Superior temporal gyrus (tissue), 1 donor: ENCODE data around the gene SERHL2.
"Not testable (repeated sequence)": the region's sequence is repeated elsewhere in the genome, so short reads cannot be mapped to it uniquely, and the experiment has no call there.

Experiments
- DNase-seq: peaks from one replicate; pipeline ENCODE4 v3.0.0-alpha.2; 2016; ENCODE audit errors: extremely low spot score

Gene SERHL2

DNA sequence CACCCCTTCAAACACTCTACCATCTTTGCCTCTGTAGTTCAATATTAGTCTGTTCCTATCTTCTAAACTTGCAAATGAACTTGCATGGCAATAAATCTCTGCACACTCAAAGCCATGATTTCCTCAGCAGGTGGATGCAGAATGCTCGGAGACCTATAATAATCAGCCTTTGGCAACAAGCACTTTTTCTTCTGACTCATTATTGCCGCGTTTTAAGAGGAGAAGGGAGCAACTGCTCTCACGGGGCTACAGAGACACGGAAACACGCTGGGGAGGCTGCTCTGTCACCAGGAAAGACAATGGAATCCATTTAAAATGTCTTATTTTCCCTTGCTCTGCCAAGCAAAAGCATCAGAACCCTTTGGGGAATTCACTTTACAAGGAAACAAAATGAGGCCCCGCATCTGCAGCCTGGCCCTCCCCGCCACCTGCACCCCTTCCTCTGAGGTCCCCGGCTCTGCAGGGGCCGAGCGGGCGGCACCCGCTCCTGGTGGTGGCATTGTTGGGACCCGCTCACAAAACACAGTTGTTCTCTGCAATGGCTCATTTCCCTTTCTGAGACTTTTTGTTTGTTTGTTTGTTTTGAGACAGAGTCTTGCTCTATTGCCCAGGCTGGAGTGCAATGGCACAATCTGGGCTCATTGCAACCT, 18.5 kb upstream of the SERHL2 start:
- DNase-seq = not testable (repeated sequence)

DNA sequence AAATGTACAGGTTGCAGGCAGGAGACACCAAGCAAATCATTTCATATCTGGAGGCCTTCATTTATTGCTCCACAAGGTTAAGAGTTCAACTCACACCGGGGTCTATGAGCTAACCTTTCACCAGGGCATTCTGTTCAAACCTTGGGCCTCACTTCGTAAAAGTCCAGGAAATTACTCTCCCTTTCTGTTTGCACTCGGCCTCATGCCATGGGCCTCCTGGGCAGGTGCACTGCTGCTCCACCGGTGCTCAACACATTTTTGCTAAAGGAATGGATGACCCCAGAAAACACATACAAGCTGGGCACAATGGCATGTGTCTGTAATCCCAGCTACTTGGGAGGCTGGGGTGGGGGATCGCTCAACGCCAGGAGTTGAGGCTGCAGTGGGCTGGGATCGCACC, 17.6 kb upstream of the SERHL2 start:
- no peak for DNase-seq

DNA sequence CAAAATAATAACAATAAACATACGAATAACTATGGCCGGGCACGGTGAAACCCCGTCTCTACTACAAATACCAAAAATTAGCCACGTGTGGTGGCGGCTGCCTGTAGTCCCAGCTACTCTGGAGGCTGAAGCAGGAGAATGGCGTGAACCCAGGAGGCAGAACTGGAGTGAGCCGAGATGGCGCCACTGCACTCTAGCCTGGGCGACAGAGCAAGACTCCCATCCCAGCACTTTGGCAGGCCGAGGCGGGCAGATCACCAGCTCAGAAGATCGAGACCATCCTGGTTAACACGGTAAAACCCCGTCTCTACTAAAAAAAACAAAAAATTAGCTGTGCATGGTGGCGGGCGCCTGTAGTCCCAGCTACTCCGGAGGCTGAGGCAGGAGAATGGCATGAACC, 17.1 kb upstream of the SERHL2 start:
- DNase-seq = not testable (repeated sequence)

DNA sequence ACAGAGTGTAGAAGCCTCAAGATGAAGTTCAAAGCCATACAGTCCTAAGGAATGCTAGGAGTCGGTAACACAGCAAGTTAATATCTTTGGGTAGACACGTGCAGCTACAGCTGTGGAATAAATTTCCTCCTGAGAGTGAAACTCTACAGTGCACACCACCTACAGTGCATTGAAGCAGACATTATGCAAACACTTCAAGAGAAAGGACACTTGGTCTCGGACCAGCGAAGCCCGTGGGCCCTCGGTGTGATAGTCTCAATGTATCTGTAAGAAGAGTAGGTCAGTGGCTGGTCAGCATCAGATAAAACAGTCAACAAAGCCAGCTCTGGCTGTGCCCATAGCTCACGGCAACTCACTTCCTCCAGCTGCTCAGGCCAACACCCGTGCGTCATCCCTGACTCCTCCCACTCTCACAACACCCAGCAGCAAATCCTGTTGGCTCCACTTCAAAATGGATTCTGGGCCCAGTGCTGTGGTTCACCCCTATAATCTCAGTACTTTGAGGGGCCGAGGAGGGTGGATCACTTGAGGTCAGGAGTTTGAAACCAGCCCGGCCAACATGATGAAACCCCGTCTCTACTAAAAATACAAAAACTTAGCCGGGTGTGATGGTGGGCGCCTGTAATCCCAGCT, 16.4 kb upstream of the SERHL2 start:
- DNase-seq = not testable (repeated sequence)

DNA sequence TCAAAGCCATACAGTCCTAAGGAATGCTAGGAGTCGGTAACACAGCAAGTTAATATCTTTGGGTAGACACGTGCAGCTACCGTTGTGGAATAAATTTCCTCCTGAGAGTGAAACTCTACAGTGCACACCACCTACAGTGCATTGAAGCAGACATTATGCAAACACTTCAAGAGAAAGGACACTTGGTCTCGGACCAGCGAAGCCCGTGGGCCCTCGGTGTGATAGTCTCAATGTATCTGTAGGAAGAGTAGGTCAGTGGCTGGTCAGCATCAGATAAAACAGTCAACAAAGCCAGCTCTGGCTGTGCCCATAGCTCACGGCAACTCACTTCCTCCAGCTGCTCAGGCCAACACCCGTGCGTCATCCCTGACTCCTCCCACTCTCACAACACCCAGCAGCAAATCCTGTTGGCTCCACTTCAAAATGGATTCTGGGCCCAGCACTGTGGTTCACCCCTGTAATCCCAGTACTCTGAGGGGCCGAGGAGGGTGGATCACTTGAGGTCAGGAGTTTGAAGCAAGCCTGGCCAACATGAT, 14.5 kb upstream of the SERHL2 start:
- DNase-seq = not testable (repeated sequence)

DNA sequence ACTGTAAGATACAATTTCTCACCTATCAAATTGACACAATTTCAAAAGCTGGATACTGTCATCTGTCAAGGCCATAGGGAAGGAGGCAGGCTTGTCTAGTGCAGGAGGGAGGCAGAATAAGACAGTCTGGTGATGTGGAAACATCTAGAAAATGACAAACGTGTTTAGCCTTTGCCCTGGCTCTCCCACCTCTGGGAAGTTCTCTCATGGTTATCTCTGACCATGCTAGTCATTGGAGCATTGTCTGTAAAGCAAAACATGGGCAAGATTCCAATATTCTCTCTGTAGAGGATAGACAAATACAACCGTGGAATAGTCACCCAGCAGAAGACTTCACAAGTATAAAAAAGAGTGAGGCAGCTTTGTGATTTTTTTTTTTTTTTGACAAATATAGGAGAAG, 9.1 kb upstream of the SERHL2 start:
- DNase-seq = peak; percentile 23

DNA sequence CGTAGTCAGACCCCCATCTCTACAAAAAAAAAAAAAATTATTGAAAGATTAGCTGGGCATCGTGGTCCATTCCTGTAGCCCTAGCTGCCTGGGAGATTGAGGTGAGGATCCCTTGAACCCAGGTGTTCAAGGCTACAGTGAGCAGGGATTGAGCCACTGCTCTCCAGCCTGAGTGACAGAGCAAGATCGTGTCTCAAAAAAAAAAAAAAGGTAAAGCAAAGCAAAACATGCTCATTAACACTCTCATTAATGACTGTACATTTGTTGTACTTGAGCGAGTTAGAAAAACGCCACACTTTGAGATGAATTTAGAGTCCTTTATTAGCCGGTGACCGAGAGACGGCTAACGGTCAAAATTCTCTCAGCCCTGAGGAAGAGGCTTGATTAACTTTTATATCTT, 6.2 kb upstream of the SERHL2 start:
- no peak for DNase-seq

DNA sequence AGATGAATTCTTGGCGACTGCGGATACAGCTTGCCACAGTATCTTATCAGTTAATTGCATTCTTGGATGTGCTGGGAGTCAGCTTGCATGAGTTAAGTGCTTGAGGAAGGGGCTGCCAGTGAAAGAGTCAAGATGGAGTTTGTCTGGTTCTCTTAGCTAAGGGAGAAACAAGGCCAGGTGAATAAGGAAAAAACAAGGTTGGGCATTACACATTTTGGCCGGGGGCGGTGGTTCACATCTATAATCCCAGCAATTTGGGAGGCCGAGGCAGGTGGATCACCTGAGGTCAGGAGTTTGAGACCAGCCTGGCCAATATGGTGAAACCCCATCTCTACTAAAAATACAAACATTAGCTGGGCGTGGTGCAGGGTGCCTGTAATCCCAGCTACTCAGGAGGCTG, 5.6 kb upstream of the SERHL2 start:
- DNase-seq = not testable (repeated sequence)

DNA sequence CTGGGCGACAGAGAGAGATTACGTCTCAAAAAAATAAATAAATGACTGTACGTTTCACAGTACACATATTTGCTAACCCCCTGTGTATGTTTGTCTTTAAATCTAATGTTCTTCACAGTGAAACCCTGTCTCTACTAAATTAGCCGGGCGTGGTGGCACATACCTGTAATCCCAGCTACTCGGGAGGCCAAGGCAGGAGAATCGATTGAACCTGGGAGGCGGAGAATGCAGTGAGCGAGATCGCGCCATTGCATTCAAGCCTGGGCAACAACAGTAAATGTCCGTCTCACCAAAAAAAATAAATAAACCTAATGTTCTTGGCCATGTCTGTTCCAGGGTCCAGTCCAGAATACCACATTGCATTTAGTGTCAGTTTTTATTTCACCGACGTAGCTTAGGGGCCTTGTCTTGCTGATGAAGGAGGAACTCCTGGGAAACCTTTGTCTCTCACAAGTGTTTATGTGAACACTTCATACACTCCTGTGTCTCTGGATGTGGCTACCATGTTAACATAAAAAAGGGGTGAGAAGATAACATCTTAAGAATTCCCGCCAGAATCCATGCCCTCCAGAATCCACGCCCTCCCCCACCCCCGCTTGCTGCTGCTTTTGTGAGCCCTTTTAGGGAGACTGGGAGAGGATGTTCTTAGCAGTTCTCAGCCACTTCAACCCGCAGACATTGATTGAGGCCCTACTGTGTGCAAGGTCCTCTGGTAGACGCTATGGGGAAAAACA, 5.0 kb upstream of the SERHL2 start:
- DNase-seq = no peak

DNA sequence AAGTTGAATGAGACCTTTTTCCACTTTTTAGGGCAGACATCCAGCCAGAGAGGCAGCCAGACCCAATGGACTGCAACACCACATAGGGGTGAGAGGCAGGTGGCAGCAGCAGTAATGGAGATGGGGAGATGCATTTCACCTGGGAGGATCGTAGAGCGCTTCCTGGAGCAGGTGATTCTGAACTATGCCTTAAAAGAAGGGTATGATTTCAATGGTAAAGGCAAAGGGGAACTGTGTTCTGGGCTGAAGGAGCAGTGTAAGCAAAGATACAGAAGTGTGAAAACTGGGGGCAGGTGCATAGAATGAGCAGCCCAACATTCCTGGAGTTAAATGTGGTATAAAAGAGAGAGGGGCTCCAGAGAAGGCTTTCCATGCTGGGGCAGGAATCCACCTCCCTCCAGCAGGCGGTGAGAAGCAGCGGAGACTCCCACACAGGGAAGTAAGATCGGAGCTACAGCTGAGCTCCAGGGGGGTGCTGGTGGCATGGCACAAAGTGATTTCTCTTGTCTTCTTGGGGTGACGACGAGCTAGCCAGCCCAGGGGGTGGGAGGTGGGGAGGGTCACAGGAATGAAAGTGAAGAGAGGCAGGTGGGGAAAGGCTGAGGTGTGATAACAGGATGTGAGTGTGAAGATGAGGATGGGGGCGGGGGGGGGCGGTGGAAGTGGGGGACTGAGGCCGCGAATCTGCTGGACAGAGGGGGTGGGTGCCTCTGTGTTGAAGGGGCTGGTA, 4.3 kb upstream of the SERHL2 start:
- no peak for DNase-seq

DNA sequence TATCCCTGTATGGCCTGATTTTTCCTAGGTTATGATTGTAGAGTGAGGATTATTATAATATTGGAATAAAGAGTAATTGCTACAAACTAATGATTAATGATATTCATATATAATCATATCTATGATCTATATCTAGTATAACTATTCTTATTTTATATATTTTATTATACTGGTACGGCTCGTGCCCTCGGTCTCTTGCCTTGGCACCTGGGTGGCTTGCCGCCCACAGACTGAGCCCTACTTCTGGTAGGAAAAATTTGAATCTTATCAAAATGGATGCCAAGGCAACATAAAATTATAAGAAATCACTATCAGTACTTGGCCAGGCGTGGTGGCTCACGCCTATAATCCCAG, 1.5 kb upstream of the SERHL2 start:
- not testable (repeated sequence) for DNase-seq

DNA sequence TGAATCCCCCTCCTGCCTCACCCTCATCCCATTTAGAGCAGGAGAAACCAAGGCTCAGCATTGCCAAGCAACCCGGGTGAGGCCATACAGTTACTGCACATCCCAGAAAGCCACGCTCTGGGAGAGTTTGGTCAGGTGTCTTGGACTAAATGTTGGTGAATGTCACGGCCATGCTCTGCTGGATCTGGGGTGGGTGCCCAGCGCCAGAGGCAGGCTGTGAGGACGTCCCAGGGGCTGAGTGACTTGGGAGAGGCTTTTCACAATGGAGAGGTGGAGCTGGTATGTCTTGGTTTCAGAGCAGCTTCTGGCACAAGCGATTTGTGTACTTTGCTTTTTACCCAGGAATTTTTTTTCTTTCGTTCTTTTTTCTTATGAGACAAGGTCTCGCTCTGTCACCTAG, 6.6 kb downstream of the SERHL2 start:
- no peak for DNase-seq

DNA sequence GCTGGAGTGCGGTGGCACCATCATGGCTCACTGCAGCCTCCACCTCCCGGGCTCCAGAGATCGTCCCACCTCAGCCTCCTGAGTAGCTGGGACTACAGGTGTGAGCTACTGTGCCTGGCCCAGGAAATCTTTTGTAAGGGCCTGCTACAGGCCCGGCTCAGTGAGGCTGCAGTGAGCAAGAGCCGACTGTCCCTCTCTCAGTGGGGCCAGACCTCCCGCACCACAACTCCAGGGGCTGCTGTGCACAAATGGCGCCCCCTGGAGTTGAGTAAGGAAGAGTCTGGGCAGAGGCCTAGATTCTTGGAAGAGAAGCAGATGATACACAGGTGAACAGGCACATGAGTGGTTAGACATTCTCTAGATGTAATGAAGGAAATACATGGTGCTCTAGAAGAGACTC, 7.0 kb downstream of the SERHL2 start:
- DNase-seq = no peak

DNA sequence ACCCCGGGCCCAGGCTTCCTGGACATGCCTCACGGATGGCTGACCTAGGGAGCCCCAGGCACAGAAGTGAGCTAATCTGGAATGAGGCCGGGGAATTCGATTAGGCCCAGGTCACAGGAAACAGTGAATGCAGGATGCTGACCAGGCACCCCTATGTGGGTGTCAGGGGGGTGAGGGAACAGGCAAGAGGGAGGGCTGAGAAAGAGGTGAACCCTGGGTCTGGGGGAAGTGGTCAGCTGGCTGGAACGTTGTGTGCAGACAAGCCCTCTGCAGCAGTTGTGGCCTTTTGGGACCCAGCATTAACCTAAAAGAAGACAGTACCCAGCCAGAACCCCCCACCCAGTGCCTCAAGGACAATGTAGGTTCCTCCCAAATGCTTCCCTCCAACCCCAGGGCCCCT, 8.1 kb downstream of the SERHL2 start:
- DNase-seq = no peak

DNA sequence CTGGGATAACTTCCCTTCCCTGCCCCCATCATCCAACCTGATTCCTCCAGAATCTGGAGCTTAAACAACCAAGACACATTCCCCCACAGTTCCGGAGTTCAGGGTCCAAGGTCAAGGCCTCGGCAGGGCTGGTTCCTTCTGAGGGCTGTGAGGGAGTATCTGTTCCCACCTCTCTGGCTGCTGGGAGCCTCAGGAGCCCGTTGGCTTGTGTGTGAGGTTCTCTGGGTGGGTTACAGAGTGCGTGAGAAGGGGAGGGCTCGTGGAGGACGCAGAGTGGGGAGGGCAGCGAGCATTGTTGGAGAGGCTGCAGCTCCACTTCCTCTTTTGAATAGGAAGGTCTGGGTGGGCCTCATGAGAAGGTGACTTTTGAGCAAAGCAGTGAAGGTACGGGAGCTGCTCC, 8.5 kb downstream of the SERHL2 start:
- no peak for DNase-seq

DNA sequence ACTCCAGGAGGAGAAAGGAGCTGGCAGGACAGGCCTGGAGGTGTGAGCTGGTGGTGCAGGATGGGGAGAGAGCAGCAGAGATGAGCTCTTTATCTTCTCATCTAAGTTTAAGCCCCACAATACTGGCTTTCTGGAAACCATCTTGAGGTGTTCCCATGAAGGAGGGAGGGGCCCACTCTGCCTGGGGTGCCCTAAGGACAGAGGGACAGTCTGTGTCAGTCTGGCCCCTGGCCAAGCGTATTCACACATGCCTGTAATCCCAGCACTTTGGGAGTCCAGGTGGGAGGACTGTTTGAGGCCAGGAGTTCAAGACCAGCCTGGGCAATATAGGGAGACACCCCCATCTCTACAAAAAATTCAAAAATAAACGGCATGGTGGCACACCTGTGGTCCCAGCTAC, 8.9 kb downstream of the SERHL2 start:
- DNase-seq = no peak

DNA sequence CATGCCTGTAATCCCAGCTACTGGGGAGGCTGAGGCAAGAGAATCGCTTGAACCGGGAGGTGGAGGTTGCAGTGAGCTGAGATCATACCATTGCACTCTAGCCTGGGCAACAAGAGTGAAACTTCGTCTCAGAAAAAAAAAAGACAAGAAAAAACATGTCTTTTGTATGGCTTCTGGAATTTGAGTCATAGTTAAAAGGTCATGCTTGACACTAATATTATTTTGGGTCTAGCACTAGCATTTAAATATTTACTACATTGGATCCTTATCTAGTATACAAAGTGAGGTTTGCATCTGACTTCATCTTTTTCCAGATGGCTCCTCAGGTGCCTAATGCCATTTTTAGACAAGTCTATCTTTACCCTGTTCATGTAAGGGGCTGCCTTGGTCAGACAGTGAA, 10.2 kb downstream of the SERHL2 start:
- not testable (repeated sequence) for DNase-seq

DNA sequence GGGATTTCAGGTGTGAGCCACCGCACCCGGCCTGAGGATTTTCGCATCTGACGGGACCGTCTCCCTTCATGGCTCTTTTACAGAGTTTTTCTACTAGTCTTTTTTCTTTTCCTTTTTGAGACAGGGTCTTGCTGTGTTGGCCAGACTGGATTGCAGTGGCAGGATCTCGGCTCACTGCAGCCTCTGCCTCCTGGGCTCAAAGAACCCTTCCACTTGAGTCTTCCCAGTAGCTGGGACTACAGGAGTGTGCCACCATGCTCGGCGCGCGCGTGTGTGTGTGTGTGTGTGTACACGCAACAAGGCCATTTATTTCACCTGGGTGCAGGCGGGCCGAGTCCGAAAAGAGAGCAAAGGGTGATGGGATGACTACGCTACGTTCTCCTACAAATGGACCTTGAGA, 10.9 kb downstream of the SERHL2 start:
- DNase-seq = no peak

DNA sequence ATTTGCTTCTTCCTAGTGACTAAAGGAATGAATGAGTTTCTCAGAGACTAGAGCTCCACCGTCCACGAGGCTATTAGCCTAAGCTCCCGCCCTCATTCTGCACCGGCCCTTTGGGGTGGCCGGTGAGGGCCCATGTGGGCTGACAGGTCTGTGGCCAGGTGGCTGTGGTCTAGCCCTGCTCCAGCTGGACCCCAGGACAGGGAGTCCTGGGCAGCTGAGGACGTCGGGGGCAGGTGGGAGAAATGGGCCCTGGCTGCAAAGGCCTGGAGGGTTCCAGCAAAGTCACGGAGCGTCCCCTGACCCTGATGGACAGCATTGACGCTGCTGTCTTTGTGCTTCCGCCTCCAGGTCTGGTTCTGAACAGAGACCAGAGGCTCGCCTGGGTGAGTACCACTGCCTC, 12.2 kb downstream of the SERHL2 start:
- no peak for DNase-seq

DNA sequence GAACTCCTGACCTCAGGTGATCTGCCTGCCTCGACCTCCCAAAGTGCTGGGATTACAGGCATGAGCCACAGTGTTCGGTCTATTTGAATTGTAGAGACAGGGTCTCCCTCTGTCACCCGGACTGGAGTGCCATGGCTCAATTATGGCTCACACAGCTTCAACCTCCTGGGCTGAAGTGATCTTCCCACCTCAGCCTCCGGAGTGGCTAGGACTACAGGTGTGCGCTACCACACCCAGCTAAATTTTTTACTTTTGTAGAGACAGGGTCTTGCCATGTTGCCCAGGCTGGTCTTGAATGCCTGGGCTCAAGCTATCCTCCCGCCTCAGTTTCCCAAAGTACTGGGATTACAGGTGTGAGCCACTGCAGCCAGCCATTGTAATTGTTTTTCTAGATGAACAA, 14.2 kb downstream of the SERHL2 start:
- DNase-seq = not testable (repeated sequence)

DNA sequence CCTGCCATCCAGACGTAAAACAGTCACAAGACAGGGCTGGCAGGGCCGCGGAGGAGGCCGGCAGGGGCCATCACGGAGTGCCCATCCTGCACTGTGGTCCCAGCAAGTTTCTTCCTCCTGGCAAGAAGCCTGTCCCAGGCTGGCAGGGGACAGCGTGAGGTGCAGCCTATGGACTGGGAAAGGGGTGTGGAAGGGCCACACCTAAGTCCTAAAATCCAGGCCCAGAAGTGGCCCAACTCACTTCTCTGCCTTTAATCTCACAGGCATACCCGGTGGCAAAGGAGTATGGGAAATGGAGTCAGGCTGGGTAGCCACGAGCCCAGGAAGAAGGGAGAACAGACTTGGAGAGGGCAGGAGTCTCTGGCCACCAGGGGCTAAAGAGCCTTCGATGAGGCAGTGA, 16.8 kb downstream of the SERHL2 start:
- not testable (repeated sequence) for DNase-seq

DNA sequence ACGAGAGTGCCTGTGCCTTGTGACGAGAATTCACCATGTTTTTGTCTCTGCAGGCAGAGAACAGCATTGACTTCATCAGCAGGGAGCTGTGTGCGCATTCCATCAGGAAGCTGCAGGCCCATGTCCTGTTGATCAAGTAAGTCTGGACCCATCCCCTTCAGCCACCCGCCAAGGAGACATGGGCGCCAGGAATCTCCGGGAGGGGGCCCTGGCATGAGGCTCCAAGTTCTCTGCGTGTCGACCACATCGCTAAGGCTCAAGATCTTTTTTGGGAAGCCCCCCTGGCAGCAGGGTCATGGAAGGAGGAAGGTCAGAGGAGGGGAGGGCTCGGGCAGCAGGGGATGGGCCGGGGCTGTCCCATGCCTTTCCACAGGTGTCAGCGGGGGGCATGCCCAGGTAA, 17.3 kb downstream of the SERHL2 start:
- not testable (repeated sequence) for DNase-seq
